GM12878 (cell line): ENCODE results near the gene SYNGR2. TPM values are rescaled to one million over a fixed set of nuclear protein-coding genes. Genes with fewer than 3 reads are reported as not detected.

ENCODE experiments used
- ATAC-seq: fragments of 200-7000 bp; cut with Tn5 transposase; 3 replicates; pipeline ENCODE4 v1.9.1; 2020; ENCODE audit warnings: mild to moderate bottlenecking, moderate library complexity
- BruUV-seq: library from RNA; stranded (reverse); fragments of 400-500 nt; replicated peaks from 2 replicates; lab custom pipeline; 2021; lab: Mats Ljungman, UMichigan
- CTCF ChIA-PET: fragments of 300-600 bp; sonication (Branson Sonifier 250); formaldehyde crosslinking; extraction: SDS; loops from one replicate; lab custom pipeline; 2021; ENCODE audit warnings: inconsistent platforms; lab: Yijun Ruan, JAX
- POLR2A ChIA-PET: fragments of 350-600 bp; formaldehyde crosslinking; extraction: SDS; loops from one replicate; lab custom pipeline; 2021; ENCODE audit warnings: inconsistent platforms; lab: Charles Lee
- RAD21 ChIA-PET: fragments of 300-600 bp; sonication (Branson Sonifier 250); formaldehyde crosslinking; loops from one replicate; lab custom pipeline; 2023; ENCODE audit warnings: antibody characterized with exemption; ENCODE audit not compliant: unreplicated experiment; lab: Charles Lee
- SMC1A ChIA-PET: fragments of 300-600 bp; sonication (Branson Sonifier 250); formaldehyde crosslinking; loops from one replicate; lab custom pipeline; 2023; ENCODE audit not compliant: unreplicated experiment, uncharacterized antibody; lab: Charles Lee
- DNase-seq: peaks from one replicate; pipeline ENCODE4 v3.0.0-alpha.2; 2011; ENCODE audit warnings: low read depth, low spot score
- FAIRE-seq: peaks from 3 replicates; lab custom pipeline; 2011; peaks lifted over from hg19 to GRCh38; lab: Jason Lieb, UNC
- H2AFZ ChIP-seq: 2 replicates; pipeline ENCODE4 v1.6.0; 2011; ENCODE audit warnings: low read depth, low read length, control low read depth; ENCODE audit not compliant: control insufficient read depth
- H3K27ac ChIP-seq: 2 replicates; pipeline ENCODE4 v1.5.1; 2011; ENCODE audit warnings: control low read depth; ENCODE audit not compliant: control insufficient read depth, insufficient read depth
- H3K27me3 ChIP-seq, 2 experiments: replicated peaks in 1 of 2; 2 replicates each; pipeline versions ENCODE4 v1.6.0 to v1.6.1; 2011; ENCODE audit warnings: low read length in 1 of 2; ENCODE audit not compliant: control insufficient read depth in 2 of 2, insufficient read depth in 2 of 2
- H3K36me3 ChIP-seq, 2 experiments: 2 replicates each; pipeline ENCODE4 v1.5.1; 2011; ENCODE audit warnings: low read length in 1 of 2; ENCODE audit not compliant: control insufficient read depth in 2 of 2, insufficient read depth in 2 of 2
- H3K4me1 ChIP-seq: 2 replicates; pipeline ENCODE4 v1.6.1; 2011; ENCODE audit warnings: mild to moderate bottlenecking, low read length, moderate library complexity, mixed read lengths; ENCODE audit not compliant: control insufficient read depth, insufficient read depth
- H3K4me2 ChIP-seq: 2 replicates; pipeline ENCODE4 v1.6.0; 2011; ENCODE audit warnings: control low read depth; ENCODE audit not compliant: control insufficient read depth, insufficient read depth
- H3K4me3 ChIP-seq: fragments of 200-600 bp; sonication (generic); 2 replicates; pipeline ENCODE4 v1.5.1; 2016
- H3K79me2 ChIP-seq: 2 replicates; pipeline ENCODE4 v1.6.0; 2011; ENCODE audit warnings: low read length; ENCODE audit not compliant: control insufficient read depth, insufficient read depth
- H3K9ac ChIP-seq: 2 replicates; pipeline ENCODE4 v1.8.0; 2011; ENCODE audit warnings: low read length, control low read depth, mixed read lengths; ENCODE audit not compliant: control insufficient read depth, insufficient read depth
- H3K9me3 ChIP-seq: replicated peaks from 3 replicates; pipeline ENCODE4 v1.5.1; 2011; ENCODE audit warnings: mild to moderate bottlenecking, low read length; ENCODE audit not compliant: control insufficient read depth, insufficient read depth
- H4K20me1 ChIP-seq: 2 replicates; pipeline ENCODE4 v1.6.0; 2011; ENCODE audit not compliant: control insufficient read depth, insufficient read depth
- BHLHE40 ChIP-seq, 2 experiments: fragments of 450-650 bp in 1 of 2; IDR thresholded peaks; 2 replicates each; pipeline ENCODE4 v1.6.1; 2011 to 2017; ENCODE audit warnings: low read depth in 2 of 2, borderline replicate concordance in 1 of 2, improper control_type of control experiment in 1 of 2, low read length in 1 of 2, mild to moderate bottlenecking in 1 of 2
- DPF2 ChIP-seq: fragments of 450-650 bp; IDR thresholded peaks from 2 replicates; pipeline ENCODE4 v1.6.1; 2017; ENCODE audit warnings: mild to moderate bottlenecking
- EGR1 ChIP-seq, 2 experiments: IDR thresholded peaks; 1 replicate in 1 of 2; 2 replicates in 1 of 2; pipeline ENCODE4 v1.6.1; 2011 to 2012; ENCODE audit warnings: low read depth in 2 of 2, low read length in 2 of 2, borderline replicate concordance in 1 of 2, mild to moderate bottlenecking in 1 of 2, moderate library complexity in 1 of 2
- GATAD2B ChIP-seq: fragments of 450-650 bp; conservative IDR thresholded peaks from 2 replicates; pipeline ENCODE4 v1.6.1; 2017; ENCODE audit warnings: low read depth, mild to moderate bottlenecking, moderate library complexity
- MEF2A ChIP-seq: IDR thresholded peaks from 2 replicates; pipeline ENCODE4 v1.6.1; 2011; ENCODE audit warnings: low read depth, mild to moderate bottlenecking, low read length, moderate library complexity; ENCODE audit not compliant: insufficient read depth
- MEF2B ChIP-seq: fragments of 450-650 bp; IDR thresholded peaks from 2 replicates; pipeline ENCODE4 v1.6.1; 2018; ENCODE audit warnings: mild to moderate bottlenecking, moderate library complexity; ENCODE audit not compliant: partially characterized antibody, poor library complexity, severe bottlenecking
- MXI1 ChIP-seq: fragments of 150-350 bp; IDR thresholded peaks from 2 replicates; pipeline ENCODE4 v1.6.1; 2011; ENCODE audit warnings: low read depth, mild to moderate bottlenecking, inconsistent platforms, low read length, improper control_type of control experiment
- SMARCA5 ChIP-seq: fragments of 450-650 bp; IDR thresholded peaks from 2 replicates; pipeline ENCODE4 v1.6.1; 2017; ENCODE audit warnings: mild to moderate bottlenecking
- SPI1 ChIP-seq: IDR thresholded peaks from 2 replicates; pipeline ENCODE4 v1.6.1; 2011; ENCODE audit warnings: low read depth, mild to moderate bottlenecking, low read length, moderate library complexity, borderline replicate concordance; ENCODE audit not compliant: insufficient read depth
- USF1 ChIP-seq: IDR thresholded peaks from 2 replicates; pipeline ENCODE4 v1.6.1; 2011; ENCODE audit warnings: borderline replicate concordance, low read depth, mild to moderate bottlenecking, moderate library complexity, mixed read lengths, low read length; ENCODE audit not compliant: insufficient read depth; ENCODE audit errors: extremely low read length
- YY1 ChIP-seq: IDR thresholded peaks from 2 replicates; pipeline ENCODE4 v1.6.1; 2011; ENCODE audit warnings: low read depth, mild to moderate bottlenecking, low read length
- WGBS: methylation state at CpG from one replicate; pipeline ENCODE4 v1.1.6; 2016; ENCODE audit warnings: low lambda C conversion rate; ENCODE audit not compliant: insufficient replicate concordance, insufficient coverage; ENCODE audit errors: missing lambda C conversion rate; 5-methylcytosine and 5-hydroxymethylcytosine counted together
- in situ Hi-C: fragments of 300-500 bp; cut with MboI; formaldehyde crosslinking; loops from 9 replicates; pipeline ENCODE4 v1.14.3; 2018; ENCODE audit warnings: mixed read lengths
- intact Hi-C: fragments of 100-400 bp; cut with micrococcal nuclease; formaldehyde crosslinking; loops from one replicate; pipeline ENCODE4 v1.14.2; 2022; ENCODE audit not compliant: unreplicated experiment
- polyA plus RNA-seq, 11 experiments: library from polyadenylated mRNA; depleted of rRNA in 4 of 11; unstranded in 6 of 11; stranded (reverse) in 5 of 11; fragments of >200 nt; fragmentation: Nextera tagmentation in 4 of 11; fragmentation: Illumina TruSeq in 1 of 11; extraction: Ambion mirVana in 4 of 11; extraction: Trizol in 1 of 11; gene quantifications; 1 replicate in 1 of 11; 2 replicates in 10 of 11; pipeline versions ENCODE4 v1.2.1 to v1.2.3, GENCODE V29; 2011 to 2016; ENCODE audit warnings: inconsistent platforms in 2 of 11, missing spikeins in 2 of 11, low read depth in 1 of 11
- total RNA-seq, 4 experiments: library from RNA; depleted of rRNA in 3 of 4; stranded (reverse); fragments of >200 nt in 3 of 4; fragmentation: Illumina TruSeq in 1 of 4; extraction: Trizol in 1 of 4; gene quantifications; 2 replicates each; pipeline versions ENCODE4 v1.2.1 to v1.2.3, GENCODE V29; 2013 to 2021

SYNGR2 gene
- total and polyA plus RNA-seq, 10 of the 15 experiments (the other 5 are each of a cell fraction or from before 2014, with no cell fraction given) = 4.4 to 529 (median 261) TPM

- peak; percentile 39 for TF ChIP-seq MEF2B
- peak; percentile 91 for TF ChIP-seq SPI1
- no peak for TF ChIP-seq MEF2A
- TF ChIP-seq YY1 = peak; percentile 31
Observed at GRCh38 chr17:78124081-78124835, 44.1 kb upstream of the SYNGR2 start (continued).

GRCh38 chr17:78124836-78125137, 43.6 kb upstream of the SYNGR2 start:
- FAIRE-seq (no peak), ATAC-seq (peak; percentile 1), DNase-seq (no peak)
- Histone ChIP-seq H4K20me1 (no peaks in the 10 kb centered on the region), H3K27ac (peak overlapping the region; percentile 95), H3K4me1 (peaks cover 69% of the 10 kb centered on the region), H3K27me3 (no peaks in the 10 kb centered on the region), H3K9ac (peak overlapping the region; percentile 93), H3K4me3 (peak overlapping the region; percentile 94), H2AFZ (no peak overlapping the region), H3K36me3 (peaks cover 14 to 16% of the 10 kb centered on the region in 2 experiments), H3K9me3 (no peaks in the 10 kb centered on the region), H3K4me2 (peak overlapping the region; percentile 100), H3K79me2 (peaks cover 89% of the 10 kb centered on the region)
- POLR2A ChIA-PET = interaction anchor here (0.6 to 8.0 kb wide), 12 partner anchors 9 to 131 kb away, joined by 3 to 85 read pairs (median 5); partner anchors contain the start of gene SYNGR2
- in situ Hi-C loops (no loop called here), intact Hi-C loops (no loop called here)
- WGBS = under 1% methylated on average over 12 of the region's 12 CpGs
- BruUV-seq = no TSS peak
- SMC1A ChIA-PET = interaction anchor here (1.0 to 2.4 kb wide), 9 partner anchors 10 to 127 kb away, joined by 3 to 14 read pairs (median 5); no protein-coding TSS in a partner anchor
- peak in 1 of 2 experiments; percentile 2; a peak in 1 of 4 replicates for TF ChIP-seq BHLHE40 (IDR thresholded peaks at IDR 0.05; ENCODE audit: borderline replicate concordance in 1 of 2, low read depth in 2 of 2, low read length in 1 of 2)
- 0 out of 2 replicates have a peak, but pooled peaks have one; percentile 19 for TF ChIP-seq GATAD2B
- TF ChIP-seq MEF2A = no peak
- peak; percentile 27; the same call in 1 of the 2 replicates for TF ChIP-seq MXI1
- TF ChIP-seq DPF2 = peak; percentile 65; the same call in 1 of the 2 replicates
- TF ChIP-seq SMARCA5 = 0 out of 2 replicates have a peak, but pooled peaks have one; percentile 37
- TF ChIP-seq EGR1 (IDR thresholded peaks at IDR 0.05; ENCODE audit: borderline replicate concordance in 1 of 2, low read depth in 2 of 2, low read length in 2 of 2) = 0 out of 3 replicates have a peak, but pooled peaks of 1 of the 2 experiments have one; percentile 10
- no peak for TF ChIP-seq USF1
- RAD21 ChIA-PET = interaction anchor here (0.5 to 3.9 kb wide), 14 partner anchors 9 to 105 kb away, joined by 3 to 29 read pairs (median 5); no protein-coding TSS in a partner anchor
- CTCF ChIA-PET = interaction anchor here (0.6 to 12.7 kb wide), 7 partner anchors 11 to 126 kb away, joined by 3 to 100 read pairs (median 5); no protein-coding TSS in a partner anchor
